Endothelial cell of umbilical vein (primary cell): ENCODE results near the gene PRMT1. TPM values are rescaled to one million over a fixed set of nuclear protein-coding genes. Genes with fewer than 3 reads are reported as not detected.

ENCODE experiments used
- BruUV-seq: library from RNA; stranded (reverse); fragments of 400-500 nt; replicated peaks from 2 replicates; lab custom pipeline; 2021; lab: Mats Ljungman, UMichigan
- CTCF ChIA-PET: fragments of 300-600, 350-600 bp; sonication (Branson Sonifier 250); formaldehyde crosslinking; loops from one replicate; lab custom pipeline; 2021; ENCODE audit warnings: antibody characterized with exemption, inconsistent platforms; lab: Charles Lee
- POLR2A ChIA-PET: fragments of 300-600, 350-600 bp; sonication (Branson Sonifier 250); formaldehyde crosslinking; loops from one replicate; lab custom pipeline; 2021; ENCODE audit warnings: antibody characterized with exemption, inconsistent platforms; lab: Charles Lee
- DNase-seq: peaks from one replicate; pipeline ENCODE4 v3.0.0-alpha.2; 2011; ENCODE audit warnings: low read depth, low spot score
- FAIRE-seq: peaks from 2 replicates; lab custom pipeline; 2011; peaks lifted over from hg19 to GRCh38; lab: Jason Lieb, UNC
- H2AFZ ChIP-seq: 2 replicates; pipeline ENCODE4 v1.6.0; 2012; ENCODE audit warnings: low read depth, low read length, control low read depth, inconsistent platforms
- H3K27ac ChIP-seq: 2 replicates; pipeline ENCODE4 v1.5.1; 2011; ENCODE audit warnings: low read depth, mild to moderate bottlenecking, control low read depth, low read length, moderate library complexity; ENCODE audit not compliant: insufficient read depth
- H3K27me3 ChIP-seq, 2 experiments: 2 replicates each; pipeline versions ENCODE4 v1.6.0 to v1.6.1; 2011; ENCODE audit warnings: low read length in 2 of 2, mixed read lengths in 1 of 2; ENCODE audit not compliant: control insufficient read depth in 2 of 2, insufficient read depth in 2 of 2
- H3K36me3 ChIP-seq, 2 experiments: 2 replicates in 1 of 2; 3 replicates in 1 of 2; pipeline ENCODE4 v1.5.1; 2011; ENCODE audit warnings: low read length in 2 of 2, mild to moderate bottlenecking in 1 of 2, moderate library complexity in 1 of 2; ENCODE audit not compliant: control insufficient read depth in 2 of 2, insufficient read depth in 2 of 2; ENCODE audit errors: extremely low read depth in 1 of 2
- H3K4me1 ChIP-seq: 3 replicates; pipeline ENCODE4 v1.5.1; 2011; ENCODE audit warnings: mild to moderate bottlenecking, low read length; ENCODE audit not compliant: control insufficient read depth, insufficient read depth; ENCODE audit errors: extremely low read depth
- H3K4me2 ChIP-seq: 2 replicates; pipeline ENCODE4 v1.6.1; 2011; ENCODE audit warnings: low read length, control low read depth, mixed read lengths; ENCODE audit not compliant: insufficient read depth
- H3K4me3 ChIP-seq, 3 experiments: fragments of 200-600 bp in 1 of 3; sonication (generic), shearing (Covaris generic) in 1 of 3; replicated peaks in 1 of 3; 2 replicates each; pipeline ENCODE4 v1.5.1; 2011 to 2016; ENCODE audit warnings: control low read depth in 3 of 3, low read length in 3 of 3, mild to moderate bottlenecking in 2 of 3, inconsistent platforms in 1 of 3, low read depth in 1 of 3, moderate library complexity in 1 of 3; ENCODE audit not compliant: insufficient read depth in 1 of 3
- H3K79me2 ChIP-seq: 2 replicates; pipeline ENCODE4 v1.6.0; 2012; ENCODE audit warnings: low read length, inconsistent platforms; ENCODE audit not compliant: control insufficient read depth, insufficient read depth
- H3K9ac ChIP-seq: replicated peaks from 2 replicates; pipeline ENCODE3; 2011; ENCODE audit warnings: low read length, control low read depth; ENCODE audit not compliant: insufficient read depth; ENCODE audit errors: extremely low read depth
- H3K9me1 ChIP-seq: replicated peaks from 3 replicates; pipeline ENCODE4 v1.6.0; 2011; ENCODE audit warnings: mild to moderate bottlenecking, low read length; ENCODE audit not compliant: control insufficient read depth, insufficient read depth; ENCODE audit errors: extremely low read depth
- H3K9me3 ChIP-seq: replicated peaks from 2 replicates; pipeline ENCODE4 v1.5.1; 2012; ENCODE audit warnings: low read length, inconsistent platforms; ENCODE audit not compliant: control insufficient read depth, insufficient read depth
- H4K20me1 ChIP-seq: replicated peaks from 2 replicates; pipeline ENCODE3; 2011; ENCODE audit warnings: mild to moderate bottlenecking, low read length; ENCODE audit not compliant: control insufficient read depth, insufficient read depth; ENCODE audit errors: extremely low read depth
- MYC ChIP-seq: IDR thresholded peaks from one replicate; pipeline ENCODE4 v1.6.1; 2011; ENCODE audit warnings: mild to moderate bottlenecking, low read depth, low read length
- POLR2A ChIP-seq: IDR thresholded peaks from 2 replicates; pipeline ENCODE4 v1.6.1; 2012; ENCODE audit warnings: low read depth, mild to moderate bottlenecking, control low read depth, low read length
- dilution Hi-C: fragments of 300-500 bp; cut with MboI; formaldehyde crosslinking; loops from one replicate; pipeline ENCODE4 v1.15.0; 2019; ENCODE audit warnings: low sequenced_read_pairs; ENCODE audit not compliant: extremely low pct_ligation_motif_present
- intact Hi-C: fragments of 100-400 bp; cut with micrococcal nuclease; formaldehyde crosslinking; loops from one replicate; pipeline ENCODE4 v1.10.0; 2022
- polyA plus RNA-seq, 4 experiments: library from polyadenylated mRNA; depleted of rRNA in 3 of 4; stranded (reverse) in 3 of 4; unstranded in 1 of 4; fragments of >200 nt; gene quantifications; 2 replicates each; pipeline versions ENCODE4 v1.2.1 to v1.2.3, GENCODE V29; 2011 to 2012; ENCODE audit warnings: missing spikeins in 1 of 4
- total RNA-seq: library from RNA; stranded (reverse); gene quantifications from 2 replicates; pipeline ENCODE4 v1.2.3, GENCODE V29; 2021
- TF ChIP-seq, protein P1 (sequence below): IDR thresholded peaks from 2 replicates; pipeline ENCODE4 v1.6.1; 2011; ENCODE audit not compliant: insufficient read depth, insufficient read length

PRMT1 gene
- total and polyA plus RNA-seq, 2 donors (not counting 3 experiments of a cell fraction or from before 2014, with no cell fraction given), result 242 to 542 TPM

DNA sequence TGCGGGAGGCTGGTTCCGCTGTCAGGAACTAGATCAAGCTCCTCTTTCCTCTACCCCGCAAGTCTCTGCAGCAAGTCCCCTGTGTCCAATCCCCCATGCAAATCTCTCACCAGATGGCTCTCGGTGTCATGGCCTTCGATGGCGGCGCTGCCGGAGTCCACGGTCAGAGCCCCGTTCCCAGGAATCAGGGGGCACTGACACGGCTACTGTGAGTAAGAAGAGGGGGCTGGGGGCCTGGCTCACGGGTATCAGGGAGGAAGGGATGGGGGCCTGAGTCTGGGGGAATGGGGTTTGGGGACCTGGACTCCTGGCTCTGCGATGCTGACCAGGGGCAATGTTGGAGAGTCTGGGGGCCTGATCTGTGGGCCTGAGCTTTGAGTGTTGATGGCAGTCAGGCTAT lies 31.1 kb upstream of the PRMT1 start:
- H3K9me1 ChIP-seq, result no peaks in the 10 kb centered on the region
- H3K79me2 ChIP-seq, result peaks cover 47% of the 10 kb centered on the region
- no peak for DNase-seq
- no peak for FAIRE-seq
- no peak overlapping the region for H3K4me2 ChIP-seq
- dilution Hi-C loops, result no loop called here
- H3K4me1 ChIP-seq, result peaks cover 19% of the 10 kb centered on the region
- intact Hi-C loops, result no loop called here
- no peaks in the 10 kb centered on the region for H3K9me3 ChIP-seq
- H3K9ac ChIP-seq, result no peak overlapping the region
- no TSS peak for BruUV-seq
- H3K27me3 ChIP-seq, result no peaks in the 10 kb centered on the region
- H2AFZ ChIP-seq, result no peak overlapping the region
- POLR2A ChIA-PET, result no interaction called here
- H4K20me1 ChIP-seq, result no peaks in the 10 kb centered on the region
- CTCF ChIA-PET, result no interaction called here
- no peak for TF ChIP-seq POLR2A
- TF ChIP-seq MYC, result no peak
- TF ChIP-seq, protein P1, sequence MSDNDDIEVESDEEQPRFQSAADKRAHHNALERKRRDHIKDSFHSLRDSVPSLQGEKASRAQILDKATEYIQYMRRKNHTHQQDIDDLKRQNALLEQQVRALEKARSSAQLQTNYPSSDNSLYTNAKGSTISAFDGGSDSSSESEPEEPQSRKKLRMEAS, result no peak
- no peak overlapping the region for H3K27ac ChIP-seq
- H3K36me3 ChIP-seq, result peaks cover 2 to 32% of the 10 kb centered on the region in 2 experiments
- H3K4me3 ChIP-seq, result no peak overlapping the region

DNA sequence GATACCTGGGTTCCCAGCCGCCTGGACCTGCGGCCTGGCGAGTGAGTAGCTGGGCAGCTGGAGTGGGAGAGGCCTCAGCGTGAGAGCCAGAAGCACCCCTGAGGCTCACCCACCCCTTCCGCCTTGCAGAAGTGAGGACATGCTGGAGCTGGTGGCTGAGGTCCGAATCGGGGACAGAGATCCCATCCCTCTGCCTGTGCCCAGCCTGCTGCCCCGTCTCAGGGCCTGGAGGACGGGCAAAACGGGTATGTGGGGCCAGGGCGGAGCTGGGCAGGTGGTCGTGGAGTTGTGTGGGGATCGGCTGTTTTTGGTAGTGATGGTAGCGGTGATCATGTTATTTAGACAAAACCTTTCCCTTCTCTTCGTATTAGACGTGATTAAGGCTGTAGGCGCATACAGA lies 30.5 kb upstream of the PRMT1 start:
- Histone ChIP-seq H3K9ac (no peak overlapping the region), H4K20me1 (no peaks in the 10 kb centered on the region), H3K4me3 (no peak overlapping the region), H3K27ac (no peak overlapping the region), H3K36me3 (peaks cover 2 to 34% of the 10 kb centered on the region in 2 experiments), H2AFZ (no peak overlapping the region), H3K9me3 (no peaks in the 10 kb centered on the region), H3K79me2 (peaks cover 47% of the 10 kb centered on the region), H3K4me2 (no peak overlapping the region), H3K4me1 (peaks cover 14% of the 10 kb centered on the region), H3K9me1 (no peaks in the 10 kb centered on the region), H3K27me3 (no peaks in the 10 kb centered on the region)
- TF ChIP-seq MYC, result no peak
- ChIA-PET CTCF (no interaction called here), POLR2A (no interaction called here)
- DNase-seq, result no peak
- no TSS peak for BruUV-seq
- dilution Hi-C loops (no loop called here), intact Hi-C loops (no loop called here)
- FAIRE-seq, result no peak
